GM12878 (cell line): Measurements from ENCODE around the gene CREG1.

Experiments
- BRCA1 ChIP-seq: IDR thresholded peaks from 2 replicates; pipeline ENCODE4 v1.6.1; 2011; ENCODE audit warnings: low read depth, low read length, improper control_type of control experiment
- CTCF ChIP-seq, 3 experiments: IDR thresholded peaks in 2 of 3; conservative IDR thresholded peaks in 1 of 3; 2 replicates each; pipeline ENCODE4 v1.5.1; 2011; ENCODE audit warnings: low read depth in 3 of 3, low read length in 3 of 3, mild to moderate bottlenecking in 3 of 3, control low read depth in 2 of 3, moderate library complexity in 2 of 3, inconsistent platforms in 1 of 3, mixed read lengths in 1 of 3; ENCODE audit not compliant: control insufficient read depth in 2 of 3, insufficient read depth in 1 of 3; ENCODE audit errors: extremely low read depth in 1 of 3
- FOS ChIP-seq: IDR thresholded peaks from 3 replicates; pipeline ENCODE4 v1.6.1; 2011; ENCODE audit warnings: borderline replicate concordance; ENCODE audit not compliant: insufficient read length; ENCODE audit errors: extremely low read depth
- FOXK2 ChIP-seq: fragments of 450-650 bp; IDR thresholded peaks from 2 replicates; pipeline ENCODE4 v1.6.1; 2017; ENCODE audit warnings: mild to moderate bottlenecking, moderate library complexity
- HDGF ChIP-seq: fragments of 450-650 bp; IDR thresholded peaks from 2 replicates; pipeline ENCODE4 v1.6.1; 2016; ENCODE audit warnings: antibody characterized with exemption
- KAT2A ChIP-seq: conservative IDR thresholded peaks from 2 replicates; pipeline ENCODE4 v1.6.1; 2011; ENCODE audit warnings: low read depth, low read length; ENCODE audit not compliant: control insufficient read depth
- MXI1 ChIP-seq: fragments of 150-350 bp; IDR thresholded peaks from 2 replicates; pipeline ENCODE4 v1.6.1; 2011; ENCODE audit warnings: low read depth, mild to moderate bottlenecking, inconsistent platforms, low read length, improper control_type of control experiment
- NRF1 ChIP-seq: conservative IDR thresholded peaks from 2 replicates; pipeline ENCODE4 v1.6.1; 2011; ENCODE audit warnings: mild to moderate bottlenecking, low read depth, low read length, improper control_type of control experiment
- PAX5 ChIP-seq: IDR thresholded peaks from 2 replicates; pipeline ENCODE4 v1.6.1; 2011; ENCODE audit warnings: low read depth, low read length, borderline replicate concordance
- POLR2A ChIP-seq: IDR thresholded peaks from 2 replicates; pipeline ENCODE4 v1.6.1; 2011; ENCODE audit warnings: low read depth, mild to moderate bottlenecking, low read length

- TF ChIP-seq PAX5 = no peak
- TF ChIP-seq POLR2A = no peak
- TF ChIP-seq CTCF (IDR thresholded peaks at IDR 0.05 in 2 of 3, conservative IDR thresholded peaks at IDR 0.05 in 1 of 3; ENCODE audit: control insufficient read depth in 2 of 3, extremely low read depth in 1 of 3, insufficient read depth in 1 of 3, low read depth in 3 of 3, low read length in 3 of 3) = no peak
- TF ChIP-seq KAT2A = no peak
- TF ChIP-seq FOS = no peak
- no peak for TF ChIP-seq MXI1
- TF ChIP-seq NRF1 = no peak
- TF ChIP-seq FOXK2 = no peak
- no peak for TF ChIP-seq BRCA1
- no peak for TF ChIP-seq HDGF
Measured at GRCh38 chr1:167501515-167502191, 51.9 kb downstream of the CREG1 start.
